ENCODE data around the gene SCN10A.

The SCN10A gene

GRCh38 chr3:38837358-38837757 lies 21.3 kb upstream of the SCN10A start:
- Histone ChIP-seq H3K4me1 (ENCODE audit: insufficient read depth, poor library complexity, severe bottlenecking) (no peaks in the 10 kb centered on the region), H3K27ac (ENCODE audit: poor library complexity, severe bottlenecking) (no peak overlapping the region), H3K36me3 (ENCODE audit: low read depth) (no peaks in the 10 kb centered on the region), H3K4me3 (ENCODE audit: severe bottlenecking) (no peak overlapping the region), H3K9me3 (ENCODE audit: severe bottlenecking) (no peaks in the 10 kb centered on the region), H3K27me3 (ENCODE audit: insufficient read depth, poor library complexity, severe bottlenecking) (peaks cover 3% of the 10 kb centered on the region)
- ATAC-seq (ENCODE audit: low read depth) (no peak), DNase-seq (ENCODE audit: low spot score) (no peak)
- no peak for TF ChIP-seq CTCF (IDR thresholded peaks at IDR 0.05; ENCODE audit: poor library complexity, severe bottlenecking)

GRCh38 chr3:38836561-38836960 lies 20.5 kb upstream of the SCN10A start:
- H3K4me3 ChIP-seq (ENCODE audit: severe bottlenecking), result no peak overlapping the region
- H3K27me3 ChIP-seq (ENCODE audit: insufficient read depth, poor library complexity, severe bottlenecking), result no peaks in the 10 kb centered on the region
- no peaks in the 10 kb centered on the region for H3K4me1 ChIP-seq (ENCODE audit: insufficient read depth, poor library complexity, severe bottlenecking)
- no peaks in the 10 kb centered on the region for H3K36me3 ChIP-seq (ENCODE audit: low read depth)
- no peak overlapping the region for H3K27ac ChIP-seq (ENCODE audit: poor library complexity, severe bottlenecking)
- DNase-seq (ENCODE audit: low spot score), result no peak
- TF ChIP-seq CTCF (IDR thresholded peaks at IDR 0.05; ENCODE audit: poor library complexity, severe bottlenecking), result no peak
- no peaks in the 10 kb centered on the region for H3K9me3 ChIP-seq (ENCODE audit: severe bottlenecking)
- ATAC-seq (ENCODE audit: low read depth), result no peak

- Histone ChIP-seq H3K4me3 (ENCODE audit: severe bottlenecking) (no peak overlapping the region), H3K36me3 (ENCODE audit: low read depth) (no peaks in the 10 kb centered on the region), H3K27me3 (ENCODE audit: insufficient read depth, poor library complexity, severe bottlenecking) (no peaks in the 10 kb centered on the region), H3K4me1 (ENCODE audit: insufficient read depth, poor library complexity, severe bottlenecking) (no peaks in the 10 kb centered on the region), H3K9me3 (ENCODE audit: severe bottlenecking) (no peaks in the 10 kb centered on the region), H3K27ac (ENCODE audit: poor library complexity, severe bottlenecking) (no peak overlapping the region)
- TF ChIP-seq CTCF (IDR thresholded peaks at IDR 0.05; ENCODE audit: poor library complexity, severe bottlenecking), result no peak
- DNase-seq (ENCODE audit: low spot score) (no peak), ATAC-seq (ENCODE audit: low read depth) (no peak)
These were observed 19.9 kb upstream of the SCN10A start for GRCh38 chr3:38835939-38836338.

- Histone ChIP-seq H3K36me3 (ENCODE audit: low read depth) (no peaks in the 10 kb centered on the region), H3K4me3 (ENCODE audit: severe bottlenecking) (no peak overlapping the region), H3K27me3 (ENCODE audit: insufficient read depth, poor library complexity, severe bottlenecking) (no peaks in the 10 kb centered on the region), H3K27ac (ENCODE audit: poor library complexity, severe bottlenecking) (no peak overlapping the region), H3K9me3 (ENCODE audit: severe bottlenecking) (no peaks in the 10 kb centered on the region), H3K4me1 (ENCODE audit: insufficient read depth, poor library complexity, severe bottlenecking) (no peaks in the 10 kb centered on the region)
- DNase-seq (ENCODE audit: low spot score) (no peak), ATAC-seq (ENCODE audit: low read depth) (no peak)
- no peak for TF ChIP-seq CTCF (IDR thresholded peaks at IDR 0.05; ENCODE audit: poor library complexity, severe bottlenecking)
These were observed 18.7 kb upstream of the SCN10A start for GRCh38 chr3:38834717-38835116.

- TF ChIP-seq CTCF (IDR thresholded peaks at IDR 0.05; ENCODE audit: poor library complexity, severe bottlenecking), result no peak
- ATAC-seq (ENCODE audit: low read depth), result peak; percentile 85
- H3K27ac ChIP-seq (ENCODE audit: poor library complexity, severe bottlenecking), result no peak overlapping the region
These were observed 18.1 kb upstream of the SCN10A start for GRCh38 chr3:38834110-38834509.

More at GRCh38 chr3:38834110-38834509, 18.1 kb upstream of the SCN10A start:
- Histone ChIP-seq H3K27me3 (ENCODE audit: insufficient read depth, poor library complexity, severe bottlenecking) (no peaks in the 10 kb centered on the region), H3K4me1 (ENCODE audit: insufficient read depth, poor library complexity, severe bottlenecking) (no peaks in the 10 kb centered on the region), H3K9me3 (ENCODE audit: severe bottlenecking) (no peaks in the 10 kb centered on the region), H3K4me3 (ENCODE audit: severe bottlenecking) (no peak overlapping the region), H3K36me3 (ENCODE audit: low read depth) (no peaks in the 10 kb centered on the region)
- peak; percentile 61 for DNase-seq (ENCODE audit: low spot score)
